EL (cell line): ENCODE data around the gene CHTOP.
"Not testable (repeated sequence)": the region's sequence is repeated elsewhere in the genome, so short reads cannot be mapped to it uniquely, and the experiment has no call there.

ENCODE experiments used
- DNase-seq: peaks from one replicate; pipeline ENCODE4 v3.0.0-alpha.2; 2016

The CHTOP gene

DNA sequence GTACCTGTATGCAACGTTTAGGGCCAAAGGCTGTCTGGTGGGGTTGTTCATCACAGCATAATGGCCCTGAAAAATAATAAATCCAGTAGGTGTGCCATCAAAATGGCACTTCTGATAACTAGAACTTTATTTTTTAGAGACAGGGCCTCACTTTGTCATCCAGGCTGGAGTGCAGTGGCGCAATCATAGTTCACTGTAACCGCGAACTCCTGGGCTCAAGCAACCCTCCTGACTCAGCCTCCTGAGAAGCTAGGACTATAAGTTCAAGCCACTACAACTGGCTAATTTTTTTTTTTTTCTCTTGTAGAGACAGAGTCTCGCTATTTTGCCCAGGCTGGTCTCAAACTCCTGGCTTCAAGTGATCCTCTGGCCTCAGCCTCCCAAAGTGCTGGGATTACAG, 29.3 kb downstream of the CHTOP start:
- peak; percentile 47 for DNase-seq

DNA sequence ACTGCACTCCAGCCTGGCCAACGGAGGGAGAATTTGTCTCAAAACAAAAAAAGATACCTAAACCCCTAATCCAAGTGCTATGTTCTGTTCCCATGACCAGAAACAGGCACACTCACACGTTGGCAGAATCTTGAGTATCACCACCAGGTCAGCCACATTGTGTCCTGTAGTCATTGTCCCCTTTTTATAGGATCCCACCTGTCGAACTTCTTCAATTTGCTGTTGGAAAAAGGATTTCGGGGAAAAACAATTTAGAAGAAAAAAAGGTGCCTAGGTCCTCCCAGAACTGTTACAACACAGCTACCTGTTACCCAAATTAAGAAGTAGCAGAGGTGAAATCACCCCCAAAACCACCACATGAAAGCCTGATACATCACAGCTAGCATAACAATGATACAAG, 33.6 kb downstream of the CHTOP start:
- DNase-seq = no peak

DNA sequence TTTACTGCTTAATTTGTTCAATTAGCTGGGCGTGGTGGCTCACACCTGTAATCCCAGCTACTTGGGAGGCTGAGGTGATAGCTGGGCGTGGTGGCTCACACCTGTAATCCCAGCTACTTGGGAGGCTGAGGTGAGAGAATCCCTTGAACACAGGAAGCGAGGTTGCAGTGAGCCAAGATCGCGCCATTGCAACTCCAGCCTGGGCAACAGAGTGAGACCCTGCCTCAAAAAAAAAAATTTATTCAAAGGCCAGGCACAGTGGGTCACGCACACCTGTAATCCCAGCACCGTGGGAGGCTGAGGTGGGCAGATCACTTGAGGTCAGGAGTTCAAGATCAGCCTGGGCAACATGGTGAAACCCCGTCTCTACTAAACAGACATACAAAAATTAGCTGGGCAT, 34.8 kb downstream of the CHTOP start:
- not testable (repeated sequence) for DNase-seq

DNA sequence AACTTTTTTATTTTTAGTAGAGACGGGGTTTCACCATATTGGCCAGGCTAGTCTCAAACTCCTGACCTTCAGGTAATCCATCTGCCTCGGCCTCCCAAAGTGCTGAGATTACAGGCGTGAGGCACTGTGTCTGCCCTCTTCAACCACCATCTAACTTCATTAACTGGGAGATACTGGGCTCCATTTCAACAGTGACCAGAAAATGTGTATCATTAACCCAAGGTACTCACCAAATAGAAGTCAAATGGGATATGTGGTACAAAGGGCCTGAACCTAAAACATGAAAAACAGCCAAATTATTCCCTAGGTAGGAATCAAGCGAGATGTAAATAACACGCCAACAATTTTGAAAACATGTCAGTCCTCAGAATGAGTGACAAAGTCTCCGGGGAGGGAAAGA, 35.7 kb downstream of the CHTOP start:
- DNase-seq = no peak

DNA sequence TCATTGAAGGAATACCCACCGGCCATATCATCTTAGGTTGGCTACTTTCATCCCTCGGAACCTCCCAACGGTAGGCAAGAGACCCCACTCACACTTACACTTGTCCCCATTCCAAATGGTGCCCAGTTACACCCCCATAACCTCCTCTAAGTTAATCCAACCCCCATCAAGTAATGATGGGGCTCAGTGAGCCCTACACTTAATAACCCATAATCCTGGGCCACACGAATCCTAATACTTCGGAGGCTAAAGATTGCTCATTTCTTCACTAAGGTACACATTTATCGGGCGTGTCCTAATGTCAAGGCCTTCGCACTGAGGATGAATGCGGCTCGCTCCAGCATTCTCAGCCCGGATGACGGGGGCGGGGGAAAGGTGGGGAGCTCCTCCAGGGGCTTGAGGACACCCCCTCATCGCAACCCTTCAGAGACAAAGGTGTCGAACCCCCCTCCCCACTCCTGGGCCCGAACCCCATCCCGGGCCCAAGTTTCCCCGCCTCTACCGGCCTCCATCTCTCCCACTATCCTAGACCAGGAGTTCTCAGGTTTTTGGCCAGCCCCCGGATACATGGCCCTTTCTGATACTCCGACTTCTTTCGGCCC, 36.5 kb downstream of the CHTOP start:
- DNase-seq = no peak

DNA sequence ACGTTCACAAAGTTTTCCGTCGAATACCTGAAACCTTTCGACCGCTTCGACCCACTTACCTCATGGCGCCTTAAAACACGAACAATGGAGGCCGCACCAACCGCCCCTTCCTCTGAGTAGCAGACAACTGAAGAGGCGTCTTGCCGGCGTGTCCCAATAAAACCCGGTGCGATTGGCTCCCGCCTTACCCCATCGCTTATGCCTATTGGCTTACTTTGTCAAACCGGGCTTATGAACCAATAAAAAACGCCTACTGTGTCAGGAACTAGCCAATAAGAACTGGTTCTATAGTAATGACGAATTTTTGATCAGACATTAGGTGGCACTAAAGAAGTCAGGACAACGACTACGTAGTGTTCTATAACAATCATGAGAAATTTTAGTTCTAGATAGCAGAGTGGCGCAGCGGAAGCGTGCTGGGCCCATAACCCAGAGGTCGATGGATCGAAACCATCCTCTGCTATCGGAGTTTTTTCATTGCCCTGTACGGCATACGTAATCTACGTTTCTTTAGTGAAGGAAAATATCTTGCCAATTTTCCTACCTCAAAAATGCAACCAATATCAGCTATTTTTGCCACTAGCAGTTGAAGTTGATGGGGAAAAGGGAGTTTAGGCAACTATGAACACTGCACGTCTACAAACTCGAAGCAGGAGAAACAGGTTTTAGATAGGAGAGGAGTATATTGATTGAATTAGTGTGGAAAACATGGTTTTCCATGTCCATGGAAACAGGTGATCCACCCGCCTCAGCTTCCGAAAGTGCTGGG, 37.2 kb downstream of the CHTOP start, which contains the start of gene ILF2:
TSS of gene ILF2 (minus strand) at position 135 of the 769 bp plus-strand sequence. CDS start at position 64, 71 bp downstream.
- DNase-seq = peak; percentile 99

DNA sequence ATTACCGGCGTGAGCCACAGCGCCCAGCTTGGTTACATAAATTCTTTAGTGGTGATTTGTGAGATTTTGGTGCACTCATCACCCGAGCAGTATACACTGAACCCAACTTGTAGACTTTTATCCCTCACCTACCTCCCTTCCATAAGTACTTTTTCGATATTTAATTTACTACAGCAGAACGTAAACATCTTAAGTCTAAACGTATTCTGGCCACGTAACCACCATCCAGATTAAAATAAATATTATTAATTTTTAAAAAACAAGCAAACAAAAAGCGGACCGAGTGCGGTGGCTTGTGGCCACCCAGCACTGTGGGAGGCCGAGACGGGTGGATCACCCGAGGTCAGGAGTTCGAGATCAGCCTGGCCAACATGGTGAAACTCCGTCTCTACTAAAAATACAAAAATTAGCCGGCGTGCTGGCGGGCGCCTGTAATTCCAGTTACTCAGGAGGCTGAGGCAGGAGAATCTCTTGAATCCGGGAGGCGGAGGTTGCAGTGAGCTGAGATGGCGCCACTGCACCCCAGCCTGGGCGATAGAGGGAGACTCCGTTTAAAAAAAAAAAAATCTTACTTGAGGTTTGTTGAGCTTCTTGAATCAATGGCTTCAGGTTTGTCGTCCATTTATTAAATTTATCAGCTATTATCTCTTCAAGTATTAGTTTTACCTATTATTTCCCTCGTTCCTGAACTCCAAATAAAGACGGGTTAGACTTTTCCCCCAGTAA, 37.9 kb downstream of the CHTOP start:
- peak; percentile 80 for DNase-seq

DNA sequence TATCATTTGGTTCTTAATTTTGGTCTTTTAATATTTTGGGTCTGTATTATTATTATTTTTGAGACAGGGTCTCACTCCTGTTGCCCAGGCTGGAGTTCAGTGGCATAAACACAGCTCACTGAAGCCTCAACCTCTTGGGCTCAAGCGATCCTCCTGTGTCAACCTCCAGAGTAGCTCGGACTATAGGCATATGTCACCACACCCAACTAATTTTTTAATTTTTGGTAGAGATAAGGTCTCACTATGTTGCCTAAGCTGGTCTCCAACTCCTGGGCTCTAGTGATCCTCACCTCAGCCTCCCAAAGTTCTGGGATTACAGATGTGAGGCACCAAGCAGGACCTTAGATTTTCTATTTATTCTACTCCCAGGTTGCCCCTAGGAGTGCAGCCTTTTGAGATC, 39.6 kb downstream of the CHTOP start:
- no peak for DNase-seq

DNA sequence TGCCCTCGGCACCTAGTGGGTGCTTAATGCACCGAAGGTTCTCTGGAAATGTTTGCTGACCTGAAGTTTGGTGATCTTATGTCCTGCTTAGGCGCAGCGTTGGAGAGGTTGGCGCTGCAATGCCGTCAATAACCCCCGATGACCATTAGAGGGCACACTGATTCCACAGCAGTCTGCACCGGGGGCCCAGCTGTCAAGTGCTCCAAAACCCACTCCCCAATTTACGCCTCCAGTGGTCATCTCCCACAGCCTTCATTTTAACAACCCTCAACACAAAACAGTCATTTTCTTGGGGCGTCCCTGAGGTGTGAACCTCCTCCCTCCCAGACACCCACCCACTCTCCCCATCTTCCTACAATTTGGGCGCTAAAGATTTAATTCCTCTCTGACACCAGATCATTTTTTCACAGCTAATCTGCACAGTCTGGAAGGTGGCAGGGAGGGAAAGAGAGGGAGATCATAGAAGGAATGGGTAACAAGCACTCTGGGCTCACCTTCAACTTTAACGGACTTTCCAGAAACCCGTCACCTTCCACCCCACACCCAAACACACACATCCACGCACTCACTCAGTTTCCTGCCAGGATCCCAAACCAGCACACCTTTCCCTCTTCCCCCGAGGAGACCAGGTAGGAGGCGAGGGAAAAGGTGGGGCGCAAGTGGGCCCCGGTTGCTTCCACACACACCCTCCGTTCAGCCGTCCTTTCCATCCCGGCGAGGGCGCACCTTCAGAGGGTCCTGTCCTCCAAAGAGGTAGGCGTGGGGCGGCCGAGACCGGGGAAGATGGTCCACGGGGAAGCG, 44.1 kb downstream of the CHTOP start:
- DNase-seq = peak; percentile 45

DNA sequence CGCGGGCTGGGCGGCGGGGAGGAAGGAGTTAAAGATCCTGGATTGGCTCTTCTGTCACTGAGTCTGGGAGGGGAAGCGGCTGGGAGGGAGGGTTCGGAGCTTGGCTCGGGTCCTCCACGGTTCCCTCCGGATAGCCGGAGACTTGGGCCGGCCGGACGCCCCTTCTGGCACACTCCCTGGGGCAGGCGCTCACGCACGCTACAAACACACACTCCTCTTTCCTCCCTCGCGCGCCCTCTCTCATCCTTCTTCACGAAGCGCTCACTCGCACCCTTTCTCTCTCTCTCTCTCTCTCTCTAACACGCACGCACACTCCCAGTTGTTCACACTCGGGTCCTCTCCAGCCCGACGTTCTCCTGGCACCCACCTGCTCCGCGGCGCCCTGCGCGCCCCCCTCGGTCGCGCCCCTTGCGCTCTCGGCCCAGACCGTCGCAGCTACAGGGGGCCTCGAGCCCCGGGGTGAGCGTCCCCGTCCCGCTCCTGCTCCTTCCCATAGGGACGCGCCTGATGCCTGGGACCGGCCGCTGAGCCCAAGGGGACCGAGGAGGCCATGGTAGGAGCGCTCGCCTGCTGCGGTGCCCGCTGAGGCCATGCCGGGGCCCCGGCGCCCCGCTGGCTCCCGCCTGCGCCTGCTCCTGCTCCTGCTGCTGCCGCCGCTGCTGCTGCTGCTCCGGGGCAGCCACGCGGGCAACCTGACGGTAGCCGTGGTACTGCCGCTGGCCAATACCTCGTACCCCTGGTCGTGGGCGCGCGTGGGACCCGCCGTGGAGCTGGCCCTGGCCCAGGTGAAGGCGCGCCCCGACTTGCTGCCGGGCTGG, 44.9 kb downstream of the CHTOP start, which contains the start of gene NPR1:
TSS of gene NPR1 (plus strand) at position 170 of the 818 bp plus-strand sequence. CDS start at position 591, 421 bp downstream.
- peak; percentile 36 for DNase-seq

DNA sequence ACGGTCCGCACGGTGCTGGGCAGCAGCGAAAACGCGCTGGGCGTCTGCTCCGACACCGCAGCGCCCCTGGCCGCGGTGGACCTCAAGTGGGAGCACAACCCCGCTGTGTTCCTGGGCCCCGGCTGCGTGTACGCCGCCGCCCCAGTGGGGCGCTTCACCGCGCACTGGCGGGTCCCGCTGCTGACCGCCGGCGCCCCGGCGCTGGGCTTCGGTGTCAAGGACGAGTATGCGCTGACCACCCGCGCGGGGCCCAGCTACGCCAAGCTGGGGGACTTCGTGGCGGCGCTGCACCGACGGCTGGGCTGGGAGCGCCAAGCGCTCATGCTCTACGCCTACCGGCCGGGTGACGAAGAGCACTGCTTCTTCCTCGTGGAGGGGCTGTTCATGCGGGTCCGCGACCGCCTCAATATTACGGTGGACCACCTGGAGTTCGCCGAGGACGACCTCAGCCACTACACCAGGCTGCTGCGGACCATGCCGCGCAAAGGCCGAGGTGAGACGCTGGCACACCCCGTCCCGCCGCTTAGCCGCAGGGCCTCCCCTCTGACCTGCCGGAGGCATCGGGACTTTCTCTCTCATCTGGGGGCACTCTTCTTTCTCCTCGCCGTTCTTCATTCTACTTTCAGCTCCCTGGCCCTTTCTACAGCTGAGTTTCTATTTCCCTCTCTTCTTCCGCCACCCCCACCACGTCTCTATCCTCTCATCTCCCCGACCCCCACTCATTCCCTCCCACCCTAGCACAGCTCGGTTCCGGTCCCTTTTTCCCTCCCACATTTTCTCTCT, 45.7 kb downstream of the CHTOP start:
- DNase-seq = peak; percentile 23

DNA sequence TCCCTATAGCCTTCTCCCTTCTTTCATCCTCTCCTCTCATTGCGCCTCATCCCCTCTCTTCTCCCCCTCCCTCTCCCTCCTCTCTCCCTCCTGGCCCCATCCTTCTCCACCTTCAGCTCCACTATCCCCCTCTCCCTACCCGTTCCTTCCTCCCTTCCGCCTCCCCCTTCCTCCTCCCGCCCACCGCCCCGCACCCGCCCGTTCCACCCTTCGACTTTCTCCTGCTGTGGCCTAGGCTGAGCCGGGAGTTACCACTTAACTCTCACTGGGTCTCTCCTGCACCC, 46.2 kb downstream of the CHTOP start:
- DNase-seq = no peak

DNA sequence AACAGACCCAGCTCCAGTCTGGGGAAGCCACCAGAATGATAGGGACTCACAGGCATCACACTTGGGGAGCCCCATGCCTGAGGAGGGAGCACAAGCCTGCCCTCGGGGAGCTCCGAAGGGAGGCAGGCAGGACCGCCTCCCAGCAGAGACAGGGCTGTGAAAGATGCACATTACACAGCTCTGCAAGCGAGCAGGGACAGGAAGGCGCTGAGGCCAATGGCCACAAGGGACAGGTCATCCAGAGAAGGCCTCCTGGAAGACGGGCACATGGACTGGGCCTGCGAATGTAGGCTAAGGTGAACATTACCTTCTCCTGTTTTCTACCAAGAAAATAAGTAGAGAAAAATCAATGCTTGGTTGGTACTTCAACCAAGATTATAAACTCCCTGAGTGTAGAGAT, 48.9 kb downstream of the CHTOP start:
- no peak for DNase-seq

DNA sequence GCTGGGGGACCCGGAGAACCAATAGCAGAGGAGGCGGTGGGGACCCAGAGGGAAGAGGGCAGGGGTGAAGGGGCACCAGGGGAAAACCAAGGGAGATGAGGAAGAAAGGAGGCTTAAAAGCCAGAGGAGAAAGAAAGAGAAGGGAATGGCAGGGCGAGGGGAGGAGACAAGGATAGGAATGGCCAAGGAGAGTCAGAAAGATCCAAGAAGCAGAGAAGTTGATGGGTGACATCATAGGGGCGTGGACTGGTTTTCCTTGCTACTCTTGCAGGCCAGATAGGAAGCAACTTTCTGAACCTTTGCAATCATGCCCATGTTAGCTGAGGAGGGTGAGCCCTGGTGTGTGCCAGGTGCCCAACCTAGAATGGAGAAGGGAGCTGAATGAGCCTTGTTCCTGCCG, 50.0 kb downstream of the CHTOP start:
- peak; percentile 43 for DNase-seq

DNA sequence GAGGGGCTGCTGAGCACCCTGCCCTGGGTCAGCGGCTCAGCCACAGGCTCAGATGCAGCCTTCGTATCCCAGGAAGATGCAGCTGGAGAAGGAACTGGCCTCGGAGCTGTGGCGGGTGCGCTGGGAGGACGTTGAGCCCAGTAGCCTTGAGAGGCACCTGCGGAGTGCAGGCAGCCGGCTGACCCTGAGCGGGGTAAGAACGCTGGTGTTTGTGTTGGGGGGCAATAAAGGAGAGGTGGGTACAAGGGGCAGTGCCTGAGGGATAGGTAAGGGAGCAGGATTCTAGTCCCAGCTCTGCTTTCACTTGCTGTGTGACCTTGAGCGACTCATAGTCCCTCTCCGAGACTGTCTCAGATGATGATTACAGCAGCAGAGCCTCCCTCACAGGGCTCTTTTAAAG, 51.0 kb downstream of the CHTOP start:
- no peak for DNase-seq

DNA sequence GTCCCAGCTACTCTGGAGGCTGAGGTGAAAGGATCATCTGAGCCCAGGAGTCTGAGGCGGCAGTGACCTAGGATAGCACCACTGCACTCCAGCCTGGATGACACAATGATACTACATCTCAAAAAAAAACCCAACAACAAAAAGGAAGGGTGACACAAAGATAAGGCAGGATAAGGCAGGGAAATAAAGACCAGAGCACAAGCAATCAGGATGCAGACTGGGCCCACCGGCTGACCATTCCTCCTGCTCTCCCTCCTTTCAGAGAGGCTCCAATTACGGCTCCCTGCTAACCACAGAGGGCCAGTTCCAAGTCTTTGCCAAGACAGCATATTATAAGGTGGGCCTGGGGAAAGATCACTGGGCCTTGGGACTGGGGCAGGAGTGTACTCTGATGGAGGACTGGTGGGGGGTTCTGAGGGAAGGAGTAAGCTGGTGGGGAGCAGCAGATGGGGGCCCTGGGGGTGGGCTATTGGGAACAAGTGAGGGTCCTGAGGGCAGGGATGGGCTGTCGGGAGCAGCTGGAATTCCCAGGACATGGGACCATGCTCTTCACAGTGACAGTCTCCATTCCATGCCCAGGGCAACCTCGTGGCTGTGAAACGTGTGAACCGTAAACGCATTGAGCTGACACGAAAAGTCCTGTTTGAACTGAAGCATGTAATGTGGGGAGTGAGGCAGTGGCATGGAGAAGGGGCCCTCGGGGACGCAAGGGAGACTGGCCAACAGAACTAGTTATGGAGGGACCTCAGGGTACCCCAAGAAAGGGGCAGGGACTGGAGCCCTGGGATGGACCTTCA, 51.9 kb downstream of the CHTOP start:
- no peak for DNase-seq

DNA sequence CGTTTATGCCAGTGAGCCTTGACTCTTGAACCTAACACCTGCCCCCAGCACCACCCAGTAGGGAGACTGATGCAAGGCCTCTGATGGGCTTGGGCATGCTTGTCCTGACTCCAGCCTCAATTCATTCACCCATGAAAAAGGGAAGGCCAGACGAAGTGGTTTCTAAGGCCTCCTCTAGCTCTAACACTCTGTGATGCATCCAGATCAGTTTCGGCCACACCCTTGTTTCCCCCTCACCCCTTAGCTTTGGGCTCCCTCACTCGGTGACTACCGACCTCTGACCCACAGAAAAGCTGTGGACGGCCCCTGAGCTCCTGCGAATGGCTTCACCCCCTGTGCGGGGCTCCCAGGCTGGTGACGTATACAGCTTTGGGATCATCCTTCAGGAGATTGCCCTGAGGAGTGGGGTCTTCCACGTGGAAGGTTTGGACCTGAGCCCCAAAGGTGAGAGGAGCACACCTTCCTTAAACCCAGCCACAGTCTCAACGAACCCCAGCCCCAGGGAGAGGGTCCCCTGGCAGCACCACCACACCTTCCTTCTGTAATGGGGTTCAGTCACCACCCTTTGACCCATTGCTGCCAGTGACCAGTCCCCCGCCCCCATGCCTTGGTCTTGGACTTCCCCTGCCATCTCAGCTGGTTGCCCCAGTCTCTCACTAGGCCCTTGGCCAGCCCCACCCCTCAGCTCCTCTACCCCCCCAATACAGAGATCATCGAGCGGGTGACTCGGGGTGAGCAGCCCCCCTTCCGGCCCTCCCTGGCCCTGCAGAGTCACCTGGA, 53.7 kb downstream of the CHTOP start:
- no peak for DNase-seq

DNA sequence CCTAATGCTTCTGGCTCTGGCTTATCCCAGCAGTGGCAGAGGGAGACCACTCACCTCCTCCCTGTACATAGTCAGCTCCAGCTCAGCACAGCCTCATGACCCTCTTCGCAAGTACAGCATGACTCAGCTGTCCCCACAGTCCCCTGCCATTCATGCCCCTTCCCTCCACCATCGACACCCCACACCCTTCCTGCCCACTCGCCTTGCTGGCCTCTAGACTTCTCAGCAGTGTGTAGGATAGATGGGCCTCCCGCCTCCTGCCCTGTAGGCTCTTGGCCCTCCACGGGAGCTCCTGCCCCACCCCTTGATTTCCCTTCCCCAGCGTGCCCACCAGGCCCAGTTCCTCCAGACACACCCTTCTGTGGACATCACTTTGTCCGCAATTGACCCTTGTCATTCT, 54.4 kb downstream of the CHTOP start:
- no peak for DNase-seq

DNA sequence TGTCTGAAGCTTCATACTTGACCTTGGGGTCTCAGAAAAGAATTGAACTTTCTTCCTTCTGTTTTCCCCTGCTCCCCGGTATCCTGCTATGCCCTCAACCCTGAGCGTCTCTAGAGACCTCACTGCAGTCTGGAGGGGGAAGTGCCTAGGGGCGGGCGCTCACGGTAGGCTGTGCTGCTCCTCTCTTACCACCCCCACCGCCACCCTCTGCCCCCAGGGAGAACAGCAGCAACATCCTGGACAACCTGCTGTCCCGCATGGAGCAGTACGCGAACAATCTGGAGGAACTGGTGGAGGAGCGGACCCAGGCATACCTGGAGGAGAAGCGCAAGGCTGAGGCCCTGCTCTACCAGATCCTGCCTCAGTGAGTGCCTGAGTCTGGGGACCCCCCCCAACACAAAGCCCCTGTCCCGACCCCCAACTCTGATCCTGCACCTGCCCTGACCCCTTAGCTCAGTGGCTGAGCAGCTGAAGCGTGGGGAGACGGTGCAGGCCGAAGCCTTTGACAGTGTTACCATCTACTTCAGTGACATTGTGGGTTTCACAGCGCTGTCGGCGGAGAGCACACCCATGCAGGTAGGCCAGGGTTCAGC, 55.0 kb downstream of the CHTOP start:
- no peak for DNase-seq
